Adipocyte (in vitro differentiated cells): Measurements from ENCODE around the gene GBGT1.
A peak's percentile ranks its signal among the peaks of the same experiment; 100 is the strongest.

Experiments
- DNase-seq: peaks from one replicate; pipeline ENCODE4 v3.0.0-alpha.2; 2015; ENCODE audit warnings: low read depth
- H3K27me3 ChIP-seq: replicated peaks from 2 replicates; pipeline ENCODE4 v1.7.0; 2013; ENCODE audit warnings: mild to moderate bottlenecking, low read length, moderate library complexity; ENCODE audit not compliant: control insufficient read depth, insufficient read depth
- H3K36me3 ChIP-seq: 2 replicates; pipeline ENCODE4 v1.7.0; 2013; ENCODE audit warnings: low read length, mild to moderate bottlenecking, moderate library complexity; ENCODE audit not compliant: control insufficient read depth, insufficient read depth, severe bottlenecking
- H3K4me1 ChIP-seq: 2 replicates; pipeline ENCODE4 v1.7.0; 2013; ENCODE audit warnings: mild to moderate bottlenecking, low read length, moderate library complexity; ENCODE audit not compliant: control insufficient read depth, insufficient read depth
- H3K4me3 ChIP-seq: 2 replicates; pipeline ENCODE4 v1.7.0; 2013; ENCODE audit warnings: mild to moderate bottlenecking, low read length, moderate library complexity
- H3K9ac ChIP-seq: 2 replicates; pipeline ENCODE4 v1.7.0; 2013; ENCODE audit warnings: mild to moderate bottlenecking, low read length, moderate library complexity
- H3K9me3 ChIP-seq: 2 replicates; pipeline ENCODE4 v1.7.0; 2013; ENCODE audit warnings: mild to moderate bottlenecking, low read length, moderate library complexity; ENCODE audit not compliant: control insufficient read depth

The GBGT1 gene

GRCh38 chr9:133113949-133114885, 49.5 kb downstream of the GBGT1 start:
- DNase-seq = peak; percentile 58
- no peak overlapping the region for H3K4me3 ChIP-seq
- peaks cover 12% of the 10 kb centered on the region for H3K36me3 ChIP-seq
- H3K9me3 ChIP-seq = no peaks in the 10 kb centered on the region
- H3K9ac ChIP-seq = peak overlapping the region; percentile 77
- peaks cover 51% of the 10 kb centered on the region for H3K4me1 ChIP-seq
- H3K27me3 ChIP-seq = no peaks in the 10 kb centered on the region

- H3K27me3 ChIP-seq = no peaks in the 10 kb centered on the region
- peak overlapping the region; percentile 58 for H3K9ac ChIP-seq
- H3K4me1 ChIP-seq = peaks cover 42% of the 10 kb centered on the region
- H3K36me3 ChIP-seq = peaks cover 15% of the 10 kb centered on the region
- DNase-seq = peak; percentile 15
- H3K9me3 ChIP-seq = no peaks in the 10 kb centered on the region
- H3K4me3 ChIP-seq = no peak overlapping the region
These were observed 50.4 kb downstream of the GBGT1 start for GRCh38 chr9:133113163-133113948.

- Histone ChIP-seq H3K4me1 (peaks cover 35% of the 10 kb centered on the region), H3K4me3 (no peak overlapping the region)
These were observed 51.1 kb downstream of the GBGT1 start for GRCh38 chr9:133112663-133113026.

GRCh38 chr9:133111808-133112662, 51.7 kb downstream of the GBGT1 start:
- Histone ChIP-seq H3K4me3 (no peak overlapping the region), H3K27me3 (no peaks in the 10 kb centered on the region), H3K9ac (no peak overlapping the region), H3K4me1 (peaks cover 30% of the 10 kb centered on the region), H3K9me3 (no peaks in the 10 kb centered on the region), H3K36me3 (peaks cover 26% of the 10 kb centered on the region)
- DNase-seq = no peak

More at GRCh38 chr9:133112663-133113026, 51.1 kb downstream of the GBGT1 start:
- no peak overlapping the region for H3K9ac ChIP-seq
- DNase-seq = no peak
- peaks cover 22% of the 10 kb centered on the region for H3K36me3 ChIP-seq
- no peaks in the 10 kb centered on the region for H3K9me3 ChIP-seq
- H3K27me3 ChIP-seq = no peaks in the 10 kb centered on the region

- Histone ChIP-seq H3K27me3 (no peaks in the 10 kb centered on the region), H3K4me3 (no peak overlapping the region), H3K36me3 (peaks cover 41% of the 10 kb centered on the region), H3K4me1 (peaks cover 21% of the 10 kb centered on the region), H3K9ac (no peak overlapping the region), H3K9me3 (no peaks in the 10 kb centered on the region)
- no peak for DNase-seq
These were observed 53.6 kb downstream of the GBGT1 start for GRCh38 chr9:133109931-133110650.

- Histone ChIP-seq H3K27me3 (no peaks in the 10 kb centered on the region), H3K4me3 (no peak overlapping the region), H3K9me3 (no peaks in the 10 kb centered on the region), H3K36me3 (peaks cover 44% of the 10 kb centered on the region), H3K9ac (no peak overlapping the region), H3K4me1 (peaks cover 11% of the 10 kb centered on the region)
- DNase-seq = no peak
These were observed 54.7 kb downstream of the GBGT1 start for GRCh38 chr9:133108794-133109641.

- H3K9me3 ChIP-seq = no peaks in the 10 kb centered on the region
- no peak overlapping the region for H3K9ac ChIP-seq
- H3K4me1 ChIP-seq = peaks cover 2% of the 10 kb centered on the region
- no peak overlapping the region for H3K4me3 ChIP-seq
- no peak for DNase-seq
- no peaks in the 10 kb centered on the region for H3K27me3 ChIP-seq
- peaks cover 49% of the 10 kb centered on the region for H3K36me3 ChIP-seq
These were observed 55.5 kb downstream of the GBGT1 start for GRCh38 chr9:133107961-133108793.

GRCh38 chr9:133107245-133107722, 56.4 kb downstream of the GBGT1 start:
- no peak for DNase-seq
- Histone ChIP-seq H3K9ac (no peak overlapping the region), H3K36me3 (peaks cover 56% of the 10 kb centered on the region)

GRCh38 chr9:133106511-133107244, 57.0 kb downstream of the GBGT1 start:
- DNase-seq = no peak
- Histone ChIP-seq H3K4me3 (no peak overlapping the region), H3K36me3 (peaks cover 62% of the 10 kb centered on the region), H3K27me3 (no peaks in the 10 kb centered on the region), H3K9ac (no peak overlapping the region), H3K4me1 (no peaks in the 10 kb centered on the region), H3K9me3 (no peaks in the 10 kb centered on the region)

More at GRCh38 chr9:133107245-133107722, 56.4 kb downstream of the GBGT1 start:
- no peaks in the 10 kb centered on the region for H3K27me3 ChIP-seq
- no peaks in the 10 kb centered on the region for H3K4me1 ChIP-seq
- no peaks in the 10 kb centered on the region for H3K9me3 ChIP-seq
- no peak overlapping the region for H3K4me3 ChIP-seq
